Stimulated activated CD4-positive, alpha-beta T cell treated with anti-CD3 and anti-CD28 coated beads, Interleukin-12 subunit alpha, Interleukin-12 subunit beta, amount 100 ng/mL, for 24 hours (primary cell): Measurements from ENCODE around the gene RAP1GAP2.
"Not testable (repeated sequence)": the region's sequence is repeated elsewhere in the genome, so short reads cannot be mapped to it uniquely, and the experiment has no call there.

Experiments used
- DNase-seq, 2 experiments: peaks; one replicate each; pipeline ENCODE4 v3.0.0-alpha.2; 2020; ENCODE audit warnings: low read depth in 2 of 2

The RAP1GAP2 gene

DNA sequence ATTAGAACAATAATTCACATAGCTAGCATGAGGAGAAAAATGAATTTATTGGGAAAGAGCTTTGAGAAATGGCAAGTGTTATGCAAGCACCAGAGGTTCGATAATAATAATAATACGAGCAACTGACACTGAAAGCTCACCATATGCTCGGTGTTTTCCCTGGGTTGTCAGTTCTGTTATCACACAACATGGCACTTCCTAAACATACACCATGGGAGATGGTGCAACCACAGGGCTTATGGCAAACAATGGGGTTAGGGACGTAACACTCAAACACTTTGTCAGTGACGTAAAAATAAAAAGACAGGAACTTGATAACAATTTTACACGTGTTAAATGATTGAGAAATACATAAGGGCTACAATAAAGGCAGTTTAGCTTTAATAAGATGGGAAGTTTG is 243.5 kb downstream of the RAP1GAP2 start:
- no peak for DNase-seq

DNA sequence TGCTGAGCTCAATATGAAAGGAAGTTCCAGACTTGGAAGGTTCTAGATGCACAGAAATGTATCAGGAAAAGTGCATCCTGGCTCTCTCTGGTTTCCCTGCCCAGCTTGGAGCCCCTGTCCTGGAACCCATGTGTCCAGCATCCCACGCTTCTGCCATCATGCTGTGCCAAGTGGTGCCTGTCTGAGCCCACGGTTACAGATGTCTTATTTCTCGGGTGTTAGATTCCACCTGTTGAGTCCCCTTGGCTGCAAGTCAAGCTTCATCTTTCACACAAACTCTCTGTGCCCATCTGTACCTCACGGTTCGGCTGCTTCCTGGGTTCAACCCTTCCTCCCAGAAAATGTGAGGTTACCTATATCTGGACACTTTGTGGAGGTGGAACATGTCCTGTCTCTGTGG is 244.6 kb downstream of the RAP1GAP2 start:
- no peak for DNase-seq

DNA sequence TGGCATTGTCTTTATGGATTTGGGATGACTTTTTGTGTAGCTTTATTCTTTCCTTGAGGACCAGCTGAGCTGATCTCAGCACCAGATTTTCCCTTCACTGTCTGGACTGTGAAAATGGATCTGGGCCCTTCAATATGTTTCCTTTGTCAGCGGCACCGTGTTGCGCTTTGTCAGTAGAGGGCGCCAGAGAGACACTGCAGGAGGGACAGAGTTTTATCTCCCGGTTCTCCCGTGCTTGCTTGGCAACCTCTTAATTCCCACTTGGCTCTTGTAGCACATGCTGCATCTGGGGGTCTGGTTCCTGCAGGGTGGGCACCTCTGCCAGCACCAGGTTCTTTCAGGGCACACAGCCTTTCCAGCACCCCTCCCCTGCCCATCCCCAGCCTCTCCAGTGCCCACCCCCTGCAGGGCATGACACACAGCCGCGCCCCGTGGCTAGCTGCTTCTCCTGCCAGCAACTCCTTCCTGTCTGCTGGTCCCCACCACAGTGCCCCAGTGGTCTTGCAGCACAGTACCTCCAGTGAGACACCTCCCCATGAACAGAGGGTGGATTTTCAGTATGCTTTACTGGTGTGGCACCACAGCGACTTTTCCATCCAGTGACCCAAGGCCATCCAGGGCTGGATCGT is 247.6 kb downstream of the RAP1GAP2 start:
- DNase-seq: peak in 1 of 2 experiments; percentile 17

DNA sequence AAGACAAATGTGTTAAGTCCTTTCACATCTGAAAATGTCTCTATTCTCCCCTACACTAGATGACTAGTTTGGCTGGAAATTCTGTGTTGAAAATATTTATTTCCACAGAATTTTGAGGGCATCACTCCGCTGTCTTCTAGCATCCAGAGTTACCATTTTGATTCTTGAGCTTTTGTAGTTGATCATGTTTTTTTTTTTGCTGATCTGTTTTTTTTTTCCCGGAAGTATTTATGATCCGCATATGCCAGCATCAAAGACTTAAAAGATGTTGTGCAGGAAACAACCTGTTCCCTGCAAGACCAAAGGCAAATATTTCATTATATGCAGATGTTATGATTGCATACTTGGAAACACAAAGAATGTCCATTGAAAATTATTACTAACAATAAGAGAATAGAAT is 250.5 kb downstream of the RAP1GAP2 start:
- no peak for DNase-seq

DNA sequence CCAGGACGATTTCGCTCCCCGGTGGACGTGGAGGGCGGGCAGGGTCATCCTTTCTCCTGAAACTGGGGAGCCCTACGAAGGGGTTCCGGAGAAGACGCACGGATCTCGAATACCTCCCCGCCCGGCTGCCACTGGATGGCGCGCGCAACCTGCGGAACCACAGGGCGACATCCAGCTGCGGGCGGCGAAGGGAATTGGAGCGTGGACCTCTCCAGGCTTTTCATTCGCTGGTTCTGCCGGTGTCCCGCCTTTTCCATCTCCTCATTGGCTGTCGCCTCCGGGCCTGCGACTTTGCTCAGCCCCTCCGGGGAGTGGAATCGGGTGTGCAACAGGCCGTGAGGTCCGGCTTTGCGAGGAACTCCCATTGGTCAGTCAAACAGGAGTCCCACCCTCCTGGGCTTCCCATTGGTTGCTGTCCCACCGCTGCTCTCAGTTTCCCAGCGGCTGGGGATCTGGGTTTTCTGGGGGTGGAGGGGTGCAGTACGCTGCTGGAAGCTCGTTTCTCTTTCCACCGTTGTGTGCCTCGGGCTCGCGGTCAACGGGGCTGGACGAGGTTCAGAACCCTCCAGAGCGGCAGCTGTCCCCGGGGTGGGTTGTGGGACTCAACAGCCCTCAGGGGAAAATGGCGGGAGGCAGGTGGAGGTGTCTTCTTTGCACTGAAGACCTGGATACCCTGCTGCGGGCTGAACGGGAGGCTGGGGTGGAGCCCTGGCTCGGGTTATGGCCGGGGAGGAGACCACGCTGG is 252.7 kb downstream of the RAP1GAP2 start:
- peak; percentile 86 to 91 for DNase-seq

DNA sequence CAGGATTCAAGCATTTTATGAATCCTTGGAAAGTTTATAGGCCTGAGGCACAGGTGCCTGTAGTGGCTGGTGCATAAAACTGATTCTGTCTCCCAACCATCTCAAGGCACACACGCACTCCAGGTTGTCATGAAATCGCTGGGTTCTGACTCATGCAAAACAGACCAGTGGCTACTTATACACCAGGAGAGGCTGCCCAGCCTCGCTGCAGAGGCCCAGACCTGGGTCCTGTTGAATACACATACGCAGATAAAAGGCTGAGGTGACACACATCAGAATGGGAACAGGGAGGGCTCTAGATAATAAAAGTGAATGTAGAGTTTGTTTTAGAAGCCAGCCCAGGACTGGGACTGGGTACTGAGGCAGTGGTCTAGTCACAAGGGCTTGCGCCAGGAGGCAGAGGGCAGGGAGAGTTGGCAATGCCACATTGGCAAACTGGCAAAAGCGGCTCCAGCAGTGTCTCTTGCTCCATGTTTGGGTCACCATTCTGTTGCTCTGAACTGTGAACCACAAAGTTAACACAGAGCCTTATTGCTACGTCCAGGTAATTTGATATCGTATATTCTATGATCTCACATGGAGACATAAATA is 253.6 kb downstream of the RAP1GAP2 start:
- DNase-seq: no peak

DNA sequence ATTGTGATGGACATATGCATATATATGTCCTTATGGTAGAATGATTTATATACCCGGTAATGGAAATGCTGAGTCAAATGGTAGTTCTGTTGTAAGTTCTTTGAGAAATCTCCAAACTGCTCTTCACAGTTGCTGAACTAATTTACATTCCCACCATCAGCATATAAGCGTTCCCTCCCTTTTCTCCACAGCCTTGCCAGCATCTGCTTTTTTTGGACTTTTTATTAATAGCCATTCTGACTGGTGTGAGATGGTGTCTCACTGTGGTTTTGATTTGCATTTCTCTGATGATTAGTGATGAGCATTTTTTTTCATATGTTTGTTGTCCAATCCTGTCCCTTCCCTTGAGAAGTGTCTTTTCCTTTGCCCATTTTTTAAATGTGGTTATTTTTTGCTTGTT is 258.6 kb downstream of the RAP1GAP2 start:
- DNase-seq: not testable (repeated sequence)

DNA sequence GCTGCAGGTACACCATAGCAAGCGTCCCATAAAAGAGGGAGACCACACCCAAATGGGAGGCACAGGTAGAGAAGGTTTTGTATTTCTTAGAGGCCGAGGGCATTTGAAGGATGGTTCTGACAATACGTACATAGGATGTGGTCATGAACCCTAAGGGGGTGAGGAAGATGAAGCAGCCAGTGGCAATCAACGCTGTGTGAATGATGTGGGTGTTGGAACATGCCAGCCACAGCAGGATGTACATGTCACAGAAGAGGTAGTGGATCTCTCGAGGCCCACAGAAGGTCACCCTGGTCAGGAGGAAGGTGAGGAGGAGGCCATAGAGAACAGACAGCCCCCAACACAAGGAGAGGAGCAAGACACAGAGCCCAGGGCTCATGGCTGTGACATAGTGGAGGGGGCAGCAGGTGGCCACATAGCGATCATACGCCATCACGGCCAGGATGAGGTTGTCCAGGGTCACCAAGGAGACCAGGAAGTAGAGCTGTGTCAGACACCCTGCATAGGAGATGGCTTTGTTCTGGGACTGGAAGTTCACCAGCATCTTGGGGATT is 266.7 kb downstream of the RAP1GAP2 start:
- DNase-seq: not testable (repeated sequence)

DNA sequence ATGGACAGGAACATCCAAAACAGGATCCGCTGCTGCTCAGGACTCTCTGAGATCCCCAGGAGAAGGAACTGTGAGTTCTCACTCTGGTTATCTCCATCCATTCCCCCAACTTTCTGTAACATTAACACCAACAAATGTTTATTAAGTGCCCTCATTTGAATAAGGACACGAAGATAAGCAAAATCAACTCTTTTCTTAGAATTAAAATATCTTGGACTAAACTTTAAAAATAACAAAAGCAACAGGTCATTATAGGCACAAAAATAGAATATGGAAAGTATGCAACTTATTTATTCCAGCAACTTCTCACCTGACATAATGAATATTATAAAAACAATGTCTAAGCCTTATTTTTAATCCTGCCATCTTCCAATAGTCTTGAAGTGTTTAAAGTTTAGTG is 267.3 kb downstream of the RAP1GAP2 start, which contains the start of gene OR1D5:
TSS of gene OR1D5 (minus strand) at position 101 of the 400 bp plus-strand sequence. CDS start at position 101, 0 bp downstream.
- not testable (repeated sequence) for DNase-seq

DNA sequence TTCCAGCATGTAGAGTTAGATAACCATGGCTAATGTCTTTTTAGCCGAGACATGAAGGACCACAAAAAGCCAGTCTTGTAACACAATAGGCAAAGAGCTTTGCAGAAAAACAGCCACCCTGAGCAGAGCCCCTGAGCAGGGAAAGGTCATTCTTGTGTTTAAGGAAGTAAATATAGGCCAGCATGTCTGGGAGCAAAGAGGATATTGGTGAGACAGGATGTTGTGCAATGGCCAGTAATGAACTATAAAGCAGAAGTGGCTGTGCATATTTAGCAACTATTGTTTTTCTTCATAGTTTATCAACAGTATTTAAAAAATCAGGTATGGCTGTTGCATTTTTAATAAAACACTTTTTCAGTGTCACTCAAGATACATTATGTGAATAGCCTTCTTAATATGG is 269.0 kb downstream of the RAP1GAP2 start:
- not testable (repeated sequence) for DNase-seq

DNA sequence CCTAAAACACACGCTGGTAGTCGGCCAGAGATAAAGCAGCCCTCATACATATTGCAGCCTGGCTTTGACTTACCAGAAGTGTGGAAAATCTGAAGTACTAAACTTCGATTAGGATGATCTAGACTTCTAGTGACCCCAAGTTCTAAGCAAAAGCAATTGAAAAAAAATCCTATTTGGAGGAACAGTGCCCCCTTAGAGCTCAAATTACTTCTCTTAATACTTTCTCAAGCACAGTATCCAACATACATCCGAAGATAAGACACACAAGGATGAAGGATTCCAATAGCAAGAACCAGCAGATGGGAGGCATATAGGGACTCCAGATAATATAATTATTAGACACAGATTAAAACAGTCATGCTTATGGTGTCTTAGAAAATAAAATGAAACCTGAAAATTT is 277.6 kb downstream of the RAP1GAP2 start:
- not testable (repeated sequence) for DNase-seq
